HG03457 (cell line): ENCODE data around the gene PLSCR2.
"Not testable (repeated sequence)": the region's sequence is repeated elsewhere in the genome, so short reads cannot be mapped to it uniquely, and the experiment has no call there.

Experiments
- ATAC-seq: cut with Tn5 transposase; IDR thresholded peaks from one replicate; pipeline ENCODE4 v1.9.1; 2021; ENCODE audit warnings: moderate number of reproducible peaks; ENCODE audit not compliant: unreplicated experiment

Gene PLSCR2, protein sequence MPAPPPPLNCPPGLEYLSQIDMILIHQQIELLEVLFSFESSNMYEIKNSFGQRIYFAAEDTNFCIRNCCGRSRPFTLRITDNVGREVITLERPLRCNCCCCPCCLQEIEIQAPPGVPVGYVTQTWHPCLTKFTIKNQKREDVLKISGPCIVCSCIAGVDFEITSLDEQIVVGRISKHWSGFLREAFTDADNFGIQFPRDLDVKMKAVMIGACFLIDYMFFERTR

DNA sequence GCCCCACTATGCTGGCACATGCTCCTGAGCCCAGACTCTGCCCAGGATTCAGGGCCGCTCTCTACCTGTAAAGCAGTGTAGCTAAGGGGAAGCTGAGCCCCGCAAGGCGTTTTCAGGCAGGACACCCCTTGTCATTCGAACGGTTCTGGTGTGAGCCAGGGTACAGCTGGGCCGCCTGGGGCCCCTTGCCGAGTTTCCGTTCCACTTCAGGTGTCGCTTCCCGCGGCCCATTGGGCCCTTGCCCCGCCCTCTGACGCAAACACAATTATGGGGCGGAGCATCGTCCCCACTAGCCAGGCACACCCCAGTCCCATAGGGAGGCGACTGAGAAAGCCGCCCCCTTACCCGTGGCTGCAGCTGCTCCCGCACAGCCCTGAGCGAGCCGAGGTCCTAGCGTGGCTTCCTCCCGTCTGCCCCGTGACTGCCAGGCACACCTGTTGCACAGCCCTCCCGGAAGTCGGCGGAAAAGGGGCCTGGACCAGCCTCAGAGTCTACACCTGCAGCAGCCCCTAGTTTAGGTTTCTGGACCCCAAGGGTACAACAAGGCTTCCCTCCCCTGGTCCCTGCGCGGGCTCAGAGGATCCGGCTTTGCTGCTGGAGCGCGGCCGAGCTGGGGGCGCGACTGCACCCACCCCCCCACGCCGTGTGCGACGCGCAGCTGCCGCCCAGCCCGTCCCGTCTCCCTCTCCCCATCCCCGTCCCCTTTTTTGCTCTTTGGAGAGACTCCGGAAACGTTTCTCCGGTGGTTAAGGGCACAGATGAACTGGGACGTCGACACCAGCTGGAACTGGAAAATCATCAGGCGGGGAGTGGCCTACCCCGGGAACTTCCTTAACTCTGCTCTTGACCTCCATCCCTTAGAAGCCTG lies at the start of gene PLSCR2:
Gene PLSCR2 (minus strand): TSS at position 412 of the 868 bp plus-strand sequence. CDS start 9,657 bp downstream, outside the sequence.
- peak; percentile 99 for ATAC-seq

DNA sequence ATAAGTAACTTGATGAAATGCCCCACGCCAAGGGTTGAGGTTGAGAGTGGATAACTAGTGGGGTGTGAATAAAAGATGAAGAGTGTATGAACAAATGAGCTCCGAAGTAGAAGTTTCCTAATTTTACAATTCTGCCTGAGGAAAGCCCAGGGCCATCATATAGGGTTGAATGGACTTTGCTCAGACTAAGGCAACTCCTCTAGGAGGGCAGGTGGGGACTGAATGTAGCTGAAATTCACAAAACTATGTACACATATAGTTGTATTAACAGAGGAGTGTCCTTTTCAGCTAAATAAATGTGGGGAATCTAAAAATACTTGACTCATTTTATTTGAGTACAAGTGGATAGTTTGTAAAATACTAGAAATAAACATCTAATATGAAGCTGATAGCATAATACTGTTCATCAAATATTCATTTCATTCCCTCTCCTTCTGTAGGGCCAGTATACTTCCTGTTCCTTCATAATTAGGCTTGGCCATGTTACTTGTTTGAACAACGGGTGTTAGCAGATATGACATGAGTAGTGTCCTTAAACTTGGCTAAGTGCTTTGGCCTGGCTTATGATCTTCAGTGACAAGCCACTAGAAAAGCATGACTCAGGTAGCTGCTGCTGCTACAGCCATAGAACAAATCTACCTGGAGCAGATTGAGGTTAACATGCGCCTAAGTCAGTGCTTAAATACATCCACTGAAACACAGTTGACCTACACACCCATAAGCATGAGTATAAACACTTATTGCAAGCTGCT lies 48.5 kb upstream of the PLSCR2 start:
- no peak for ATAC-seq

- no peak for ATAC-seq
Measured at GRCh38 chr3:146513386-146514051, 44.2 kb upstream of the PLSCR2 start.

GRCh38 chr3:146511402-146512134 lies 42.2 kb upstream of the PLSCR2 start:
- ATAC-seq = no peak

- no peak for ATAC-seq
Measured at GRCh38 chr3:146507331-146508120, 38.2 kb upstream of the PLSCR2 start.

- no peak for ATAC-seq
Measured at GRCh38 chr3:146505516-146505915, 36.2 kb upstream of the PLSCR2 start.

- ATAC-seq = no peak
Measured at GRCh38 chr3:146504498-146505197, 35.3 kb upstream of the PLSCR2 start.

DNA sequence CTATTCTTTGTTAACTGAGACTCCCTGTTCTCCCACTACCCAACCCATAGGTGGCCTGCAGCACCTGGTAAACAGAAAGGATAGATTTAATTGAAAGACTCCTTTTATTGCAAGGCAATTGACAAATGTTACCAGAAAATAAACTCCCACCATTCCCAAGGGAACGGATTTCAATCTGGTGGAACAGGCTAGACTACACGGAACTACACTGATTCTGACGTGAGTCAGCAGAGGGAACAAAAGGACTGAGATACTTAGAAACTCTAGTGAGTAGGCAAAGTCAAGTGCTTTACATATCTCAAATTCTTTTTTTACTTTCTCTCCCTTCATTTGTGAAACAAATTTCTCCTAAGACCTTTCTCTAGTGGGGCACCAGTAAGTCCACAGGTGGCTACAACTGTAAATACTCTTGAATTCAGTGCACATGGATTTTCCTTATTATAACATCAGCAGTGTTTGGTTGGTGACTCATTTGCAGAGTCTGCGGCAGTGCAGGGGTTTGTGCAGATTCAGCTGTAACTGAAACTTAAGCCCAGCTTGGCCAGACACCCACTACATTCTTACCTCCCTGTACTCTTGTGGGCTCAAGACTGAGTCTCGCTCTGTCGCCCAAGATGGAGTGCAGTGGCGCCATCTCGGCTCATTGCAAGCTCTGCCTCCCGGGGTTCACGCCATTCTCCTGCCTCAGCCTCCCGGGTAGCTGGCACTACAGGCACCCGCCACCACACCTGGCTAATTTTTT lies 34.3 kb upstream of the PLSCR2 start:
- ATAC-seq = peak; percentile 97

- ATAC-seq = no peak
Measured at GRCh38 chr3:146502887-146503460, 33.6 kb upstream of the PLSCR2 start.

DNA sequence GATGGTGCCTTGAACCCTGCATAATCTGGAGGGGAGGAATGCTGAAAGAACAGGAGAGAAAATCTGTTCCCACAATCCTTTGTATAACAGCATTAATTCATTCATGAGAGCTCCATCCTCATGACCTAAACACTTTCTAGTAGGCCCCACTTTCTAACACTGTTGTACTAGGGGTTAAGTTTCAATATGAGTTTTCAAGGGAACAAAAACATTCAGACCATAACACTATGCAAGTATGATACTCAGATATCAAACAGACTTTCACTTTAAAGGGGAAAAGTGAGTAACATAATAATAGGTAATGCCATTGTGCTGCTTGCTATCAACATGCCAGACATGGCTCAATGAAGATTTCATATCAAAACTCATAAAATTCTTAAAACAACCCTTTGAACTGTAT lies 32.4 kb upstream of the PLSCR2 start:
- ATAC-seq = peak; percentile 28

DNA sequence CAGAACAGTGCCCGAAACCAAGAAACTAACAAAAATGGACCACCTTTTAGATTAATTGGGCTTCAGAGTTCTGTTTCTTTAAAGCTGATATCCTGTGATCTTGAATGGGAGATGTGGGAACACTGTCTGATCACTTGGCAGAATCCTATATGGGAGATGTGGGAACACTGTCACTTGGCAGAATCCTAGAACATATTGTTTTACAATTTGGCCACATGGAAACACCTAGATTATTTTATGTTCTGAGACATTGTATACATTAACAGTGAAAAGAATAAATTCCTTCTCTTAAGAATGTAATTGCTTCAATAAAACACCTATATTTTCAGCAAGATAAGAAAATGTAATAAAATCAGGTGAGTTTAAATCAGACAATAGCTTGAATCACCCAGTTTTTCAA lies 30.3 kb upstream of the PLSCR2 start:
- ATAC-seq = no peak

DNA sequence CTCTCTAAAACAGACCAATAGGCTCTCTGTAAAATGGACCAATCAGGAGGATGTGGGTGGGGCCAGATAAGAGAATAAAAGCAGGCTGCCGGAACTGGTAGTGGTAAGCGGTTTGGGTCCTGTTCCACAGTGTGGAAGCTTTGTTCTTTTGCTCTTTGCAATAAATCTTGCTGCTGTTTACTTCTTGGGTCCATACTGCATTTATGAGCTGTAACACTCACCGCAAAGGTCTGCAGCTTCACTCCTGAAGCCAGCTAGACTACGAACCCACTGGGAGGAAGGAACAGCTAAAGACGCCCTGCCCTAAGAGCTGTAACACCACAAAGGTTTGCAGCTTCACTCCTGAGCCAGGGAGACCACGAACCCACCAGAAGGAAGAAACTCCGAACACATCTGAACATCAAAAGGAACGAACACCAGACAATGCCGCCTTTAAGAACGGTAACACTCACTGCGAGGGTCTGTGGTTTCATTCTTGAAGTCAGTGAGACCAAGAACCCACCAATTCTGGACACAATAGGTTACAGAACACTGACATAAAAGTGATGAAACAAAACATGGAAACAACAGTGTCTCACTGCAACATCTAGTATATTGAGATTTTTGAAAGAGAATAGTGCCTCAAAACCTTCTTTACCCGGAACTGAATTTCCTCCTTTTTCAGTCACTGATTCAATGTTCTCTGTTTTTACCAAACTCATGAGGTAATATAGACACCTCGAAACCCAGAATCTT lies 28.8 kb upstream of the PLSCR2 start:
- no peak for ATAC-seq

DNA sequence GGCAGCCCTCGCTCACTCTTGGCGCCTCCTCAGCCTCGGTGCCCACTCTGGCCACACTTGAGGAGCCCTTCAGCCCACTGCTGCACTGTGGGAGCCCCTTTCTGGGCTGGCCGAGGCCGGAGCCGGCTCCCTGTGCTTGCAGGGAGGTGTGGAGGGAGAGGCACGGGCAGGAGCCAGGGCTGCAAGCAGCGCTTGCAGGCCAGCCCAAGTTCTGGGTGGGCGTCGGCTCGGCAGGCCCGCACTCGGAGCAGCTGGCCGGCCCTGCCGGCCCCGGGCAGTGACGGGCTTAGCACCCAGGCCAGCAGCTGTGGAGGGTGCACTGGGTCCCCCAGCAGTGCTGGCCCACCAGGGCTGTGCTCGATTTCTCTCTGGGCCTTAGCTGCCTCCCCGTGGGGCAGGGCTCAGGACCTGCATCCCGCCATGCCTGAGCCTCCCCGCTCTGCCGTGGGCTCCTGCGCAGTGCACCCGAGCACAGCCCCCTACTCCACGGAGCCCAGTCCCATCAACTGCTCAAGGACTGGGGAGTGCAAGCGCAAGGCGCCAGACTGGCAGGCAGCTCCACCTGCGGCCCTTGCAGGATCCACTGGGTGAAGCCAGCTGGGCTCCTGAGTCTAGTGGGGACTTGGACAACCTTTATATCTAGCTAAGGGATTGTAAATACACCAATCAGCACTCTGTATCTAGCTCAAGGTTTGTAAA lies 27.9 kb upstream of the PLSCR2 start:
- ATAC-seq = not testable (repeated sequence)

- ATAC-seq = no peak
Measured at GRCh38 chr3:146496726-146497125, 27.4 kb upstream of the PLSCR2 start.

- no peak for ATAC-seq
Measured at GRCh38 chr3:146496251-146496650, 26.9 kb upstream of the PLSCR2 start.

DNA sequence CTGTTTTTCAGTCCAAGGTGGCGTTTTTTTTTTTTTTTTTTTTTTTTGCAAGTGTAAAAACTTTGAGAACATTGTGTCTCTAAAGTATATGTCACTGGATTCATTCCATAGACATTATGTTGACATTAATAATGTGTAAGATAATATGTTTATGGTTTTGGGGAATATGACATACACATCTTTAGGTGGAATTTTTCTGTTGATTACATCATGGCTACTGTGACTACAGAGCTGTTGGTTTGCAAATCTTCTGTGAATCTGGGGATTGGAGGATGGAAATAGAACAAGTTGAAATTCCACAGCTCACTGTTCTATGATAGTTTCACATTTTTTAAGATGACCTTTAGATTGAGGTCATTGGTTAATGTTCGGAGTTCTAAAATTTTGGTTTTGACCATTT lies 24.4 kb upstream of the PLSCR2 start:
- ATAC-seq = no peak

DNA sequence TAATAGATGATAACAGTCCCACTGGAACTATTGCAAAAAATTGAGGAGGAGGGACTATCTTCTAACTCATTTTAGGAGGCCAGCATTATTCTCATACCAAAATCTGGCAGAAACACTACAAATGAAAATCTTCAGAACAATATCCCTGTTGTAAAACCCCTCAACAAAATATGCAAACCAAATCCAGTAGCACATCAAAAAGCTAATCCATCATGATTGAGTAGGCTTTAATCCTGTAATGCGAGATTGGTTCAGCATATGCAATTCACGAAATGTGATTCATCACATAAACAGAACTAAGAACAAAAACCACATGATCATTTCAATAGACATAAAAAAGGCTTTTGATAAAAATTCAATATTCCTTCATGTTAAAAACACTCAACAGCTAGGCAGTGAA lies 23.9 kb upstream of the PLSCR2 start:
- no peak for ATAC-seq
